B cell (primary cell): Measurements from ENCODE around the gene LSS.

Experiments
- CTCF ChIP-seq: fragments of 200-600 bp; IDR thresholded peaks from one replicate; pipeline ENCODE4 v1.8.0; 2022; ENCODE audit warnings: antibody characterized with exemption, mild to moderate bottlenecking
- EZH2 ChIP-seq: IDR thresholded peaks from 2 replicates; pipeline ENCODE4 v1.6.1; 2012; ENCODE audit warnings: borderline replicate concordance, low read depth, mild to moderate bottlenecking, moderate library complexity, low read length; ENCODE audit not compliant: insufficient read depth, poor library complexity, severe bottlenecking

GRCh38 chr21:46247699-46248421 lies 19.3 kb upstream of the LSS start:
- TF ChIP-seq CTCF (no peak), EZH2 (no peak)
